C4-2B (cell line): Measurements from ENCODE around the gene LAD1.

ENCODE experiments used
- ZFX ChIP-seq: fragments of 450-650 bp; IDR thresholded peaks from 2 replicates; pipeline ENCODE4 v1.6.1; 2017
- TF ChIP-seq, protein P1 (sequence below): fragments of 450-650 bp; conservative IDR thresholded peaks from 2 replicates; pipeline ENCODE4 v1.5.1; 2017; ENCODE audit warnings: mild to moderate bottlenecking

GRCh38 chr1:201359873-201360210 lies 39.3 kb downstream of the LAD1 start:
- TF ChIP-seq, protein P1, sequence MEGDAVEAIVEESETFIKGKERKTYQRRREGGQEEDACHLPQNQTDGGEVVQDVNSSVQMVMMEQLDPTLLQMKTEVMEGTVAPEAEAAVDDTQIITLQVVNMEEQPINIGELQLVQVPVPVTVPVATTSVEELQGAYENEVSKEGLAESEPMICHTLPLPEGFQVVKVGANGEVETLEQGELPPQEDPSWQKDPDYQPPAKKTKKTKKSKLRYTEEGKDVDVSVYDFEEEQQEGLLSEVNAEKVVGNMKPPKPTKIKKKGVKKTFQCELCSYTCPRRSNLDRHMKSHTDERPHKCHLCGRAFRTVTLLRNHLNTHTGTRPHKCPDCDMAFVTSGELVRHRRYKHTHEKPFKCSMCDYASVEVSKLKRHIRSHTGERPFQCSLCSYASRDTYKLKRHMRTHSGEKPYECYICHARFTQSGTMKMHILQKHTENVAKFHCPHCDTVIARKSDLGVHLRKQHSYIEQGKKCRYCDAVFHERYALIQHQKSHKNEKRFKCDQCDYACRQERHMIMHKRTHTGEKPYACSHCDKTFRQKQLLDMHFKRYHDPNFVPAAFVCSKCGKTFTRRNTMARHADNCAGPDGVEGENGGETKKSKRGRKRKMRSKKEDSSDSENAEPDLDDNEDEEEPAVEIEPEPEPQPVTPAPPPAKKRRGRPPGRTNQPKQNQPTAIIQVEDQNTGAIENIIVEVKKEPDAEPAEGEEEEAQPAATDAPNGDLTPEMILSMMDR, result no peak
- no peak for TF ChIP-seq ZFX
